ENCODE measurements around the gene FXR1.
A peak's percentile ranks its signal among the peaks of the same experiment; 100 is the strongest.
"Not testable (repeated sequence)": the region's sequence is repeated elsewhere in the genome, so short reads cannot be mapped to it uniquely, and the experiment has no call there.

The FXR1 gene

GRCh38 chr3:180912304-180913296, at the start of gene FXR1:
FXR1 (plus strand) TSS chr3:180912670; CDS start chr3:180912686, 16 bp downstream.
- peak; percentile 64 for TF ChIP-seq CTCF (conservative IDR thresholded peaks at IDR 0.05; ENCODE audit: low read length)
- peak within 1 kb of the TSS; percentile 97 for H3K4me3 ChIP-seq (ENCODE audit: low read length)
- peak; percentile 78 for DNase-seq (ENCODE audit: low read depth)

- DNase-seq (ENCODE audit: low read depth): peak; percentile 20
- TF ChIP-seq CTCF (conservative IDR thresholded peaks at IDR 0.05; ENCODE audit: low read length): no peak; the same call in 1 of the 2 replicates
Observed at GRCh38 chr3:180870008-180870699, 42.3 kb upstream of the FXR1 start.

GRCh38 chr3:180871901-180872300, 40.6 kb upstream of the FXR1 start:
- no peak for TF ChIP-seq CTCF (conservative IDR thresholded peaks at IDR 0.05; ENCODE audit: low read length)
- no peak overlapping the region for H3K4me3 ChIP-seq (ENCODE audit: low read length)
- DNase-seq (ENCODE audit: low read depth): peak; percentile 55

More at GRCh38 chr3:180870008-180870699, 42.3 kb upstream of the FXR1 start:
- H3K4me3 ChIP-seq (ENCODE audit: low read length): peak overlapping the region; percentile 49

- DNase-seq (ENCODE audit: low read depth); H3K4me3 ChIP-seq (ENCODE audit: low read length): not testable (repeated sequence)
Observed at GRCh38 chr3:180872430-180872829, 40.0 kb upstream of the FXR1 start.

- TF ChIP-seq CTCF (conservative IDR thresholded peaks at IDR 0.05; ENCODE audit: low read length): no peak
- H3K4me3 ChIP-seq (ENCODE audit: low read length): no peak overlapping the region
- DNase-seq (ENCODE audit: low read depth): no peak
Observed at GRCh38 chr3:180875124-180875698, 37.3 kb upstream of the FXR1 start.

- no peak for TF ChIP-seq CTCF (conservative IDR thresholded peaks at IDR 0.05; ENCODE audit: low read length)
- no peak for DNase-seq (ENCODE audit: low read depth)
- no peak overlapping the region for H3K4me3 ChIP-seq (ENCODE audit: low read length)
Observed at GRCh38 chr3:180881065-180881801, 31.2 kb upstream of the FXR1 start.

- no peak for DNase-seq (ENCODE audit: low read depth)
- TF ChIP-seq CTCF (conservative IDR thresholded peaks at IDR 0.05; ENCODE audit: low read length): no peak
Observed at GRCh38 chr3:180882115-180882514, 30.4 kb upstream of the FXR1 start.

More at GRCh38 chr3:180882115-180882514, 30.4 kb upstream of the FXR1 start:
- no peak overlapping the region for H3K4me3 ChIP-seq (ENCODE audit: low read length)

Data from AG10803 (cell line).